Nephron (organoid): ENCODE results near the gene PRG2.

Experiments
- H3K27ac Mint-ChIP-seq, 3 experiments: 2 replicates each; pipeline ENCODE4 v1.8.0; 2020; ENCODE audit warnings: mixed read lengths in 3 of 3, mild to moderate bottlenecking in 2 of 3, moderate library complexity in 1 of 3
- H3K27me3 Mint-ChIP-seq: 2 replicates; pipeline ENCODE4 v1.8.0; 2021; ENCODE audit warnings: low read depth, mild to moderate bottlenecking, moderate library complexity, mixed read lengths
- H3K36me3 Mint-ChIP-seq: 2 replicates; pipeline ENCODE4 v1.8.0; 2020; ENCODE audit warnings: low read depth, mixed read lengths
- H3K4me1 Mint-ChIP-seq: 2 replicates; pipeline ENCODE4 v1.8.0; 2020; ENCODE audit warnings: mixed read lengths
- H3K4me3 Mint-ChIP-seq, 3 experiments: 2 replicates each; pipeline ENCODE4 v1.8.0; 2020; ENCODE audit warnings: mild to moderate bottlenecking in 3 of 3, mixed read lengths in 3 of 3, moderate library complexity in 2 of 3
- H3K9me3 Mint-ChIP-seq: 2 replicates; pipeline ENCODE4 v1.8.0; 2020; ENCODE audit warnings: mixed read lengths
- CTCF ChIP-seq, 3 experiments: fragments of 200-600 bp; sonication (generic); IDR thresholded peaks; one replicate each; pipeline ENCODE4 v1.5.0; 2021; ENCODE audit warnings: antibody characterized with exemption in 3 of 3; ENCODE audit not compliant: unreplicated experiment in 3 of 3

The PRG2 gene

GRCh38 chr11:57402188-57403002 lies 11.9 kb upstream of the PRG2 start:
- Mint-ChIP-seq H3K27me3 (peaks cover 9% of the 10 kb centered on the region), H3K36me3 (peaks cover 8% of the 10 kb centered on the region), H3K4me3 (no peak overlapping the region), H3K27ac (no peak overlapping the region), H3K9me3 (no peaks in the 10 kb centered on the region), H3K4me1 (no peaks in the 10 kb centered on the region)
- TF ChIP-seq CTCF (IDR thresholded peaks at IDR 0.05; ENCODE audit: unreplicated experiment in 3 of 3) = no peak

DNA sequence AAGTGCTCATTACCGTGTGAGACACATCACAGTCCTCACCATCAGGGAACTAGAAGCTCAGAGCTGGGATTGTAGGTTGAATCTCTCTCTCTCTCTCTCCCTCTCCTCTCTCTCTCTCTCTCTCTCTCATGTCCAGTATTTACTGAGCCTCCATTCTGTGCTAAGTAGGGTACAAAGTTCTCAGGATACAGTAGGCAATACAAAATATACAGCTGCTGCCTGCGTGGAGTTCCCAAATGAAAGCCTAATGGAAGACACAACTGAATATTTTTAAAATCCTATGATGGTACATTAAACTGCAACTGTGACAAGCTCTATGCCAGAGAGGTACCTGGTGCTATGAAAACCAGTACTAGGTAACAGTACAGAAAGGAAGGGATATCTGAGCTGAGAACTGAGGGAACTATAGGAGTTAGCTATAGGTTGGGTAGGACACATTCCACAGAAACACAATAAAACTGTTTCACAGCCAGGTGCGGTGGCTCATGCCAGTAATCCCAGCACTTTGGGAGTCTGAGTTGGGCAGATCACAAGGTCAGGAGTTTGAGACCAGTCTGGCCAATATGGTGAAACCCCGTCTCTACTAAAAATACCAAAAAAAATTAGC lies 9.6 kb upstream of the PRG2 start:
- Mint-ChIP-seq H3K4me3 (no peak overlapping the region), H3K27ac (no peak overlapping the region), H3K9me3 (no peaks in the 10 kb centered on the region), H3K4me1 (no peaks in the 10 kb centered on the region), H3K36me3 (no peaks in the 10 kb centered on the region), H3K27me3 (peaks cover 9% of the 10 kb centered on the region)
- TF ChIP-seq CTCF (IDR thresholded peaks at IDR 0.05; ENCODE audit: unreplicated experiment in 3 of 3) = no peak

DNA sequence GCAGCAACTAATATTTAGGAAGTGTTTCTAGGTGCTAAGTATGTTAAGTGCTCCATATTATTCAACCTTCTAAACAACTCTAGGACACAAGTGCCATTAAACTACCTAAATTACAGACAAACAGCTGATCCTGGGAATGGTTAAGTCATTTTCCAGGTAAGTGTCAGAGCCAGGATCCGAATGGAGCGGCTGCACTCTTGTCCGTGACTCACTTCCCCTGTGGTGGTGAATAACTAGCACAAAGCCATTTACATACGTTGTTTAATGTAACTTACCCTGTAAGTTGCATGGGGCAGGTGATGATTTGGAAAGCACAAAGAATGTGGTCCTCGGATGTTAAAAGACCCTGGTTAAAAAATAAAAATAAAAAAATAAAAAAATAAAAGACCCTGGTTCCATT lies 8.8 kb upstream of the PRG2 start:
- Mint-ChIP-seq H3K9me3 (no peaks in the 10 kb centered on the region), H3K4me3 (no peak overlapping the region), H3K36me3 (no peaks in the 10 kb centered on the region), H3K27me3 (peaks cover 9% of the 10 kb centered on the region), H3K4me1 (no peaks in the 10 kb centered on the region), H3K27ac (no peak overlapping the region)
- no peak for TF ChIP-seq CTCF (IDR thresholded peaks at IDR 0.05; ENCODE audit: unreplicated experiment in 3 of 3)

GRCh38 chr11:57397394-57397990 lies 7.0 kb upstream of the PRG2 start:
- Mint-ChIP-seq H3K36me3 (no peaks in the 10 kb centered on the region), H3K27me3 (peaks cover 15% of the 10 kb centered on the region), H3K9me3 (no peaks in the 10 kb centered on the region), H3K4me3 (no peak overlapping the region), H3K4me1 (no peaks in the 10 kb centered on the region), H3K27ac (no peak overlapping the region)
- TF ChIP-seq CTCF (IDR thresholded peaks at IDR 0.05; ENCODE audit: unreplicated experiment in 3 of 3) = no peak

- peaks cover 18% of the 10 kb centered on the region for H3K27me3 Mint-ChIP-seq
- H3K4me1 Mint-ChIP-seq = no peaks in the 10 kb centered on the region
- TF ChIP-seq CTCF (IDR thresholded peaks at IDR 0.05; ENCODE audit: unreplicated experiment in 3 of 3) = no peak
- H3K9me3 Mint-ChIP-seq = no peaks in the 10 kb centered on the region
- no peaks in the 10 kb centered on the region for H3K36me3 Mint-ChIP-seq
- no peak overlapping the region for H3K4me3 Mint-ChIP-seq
- H3K27ac Mint-ChIP-seq = no peak overlapping the region
Observed at GRCh38 chr11:57396744-57397143, 6.3 kb upstream of the PRG2 start.
